Measurements from ENCODE around the gene AP4E1.
"Not testable (repeated sequence)": the region's sequence is repeated elsewhere in the genome, so short reads cannot be mapped to it uniquely, and the experiment has no call there.

The AP4E1 gene

GRCh38 chr15:50944672-50945071 lies 36.2 kb downstream of the AP4E1 start:
- DNase-seq (ENCODE audit: low read depth in 1 of 2, low spot score in 1 of 2), result no peak

- no peak for DNase-seq (ENCODE audit: low read depth in 1 of 2, low spot score in 1 of 2)
Observed at GRCh38 chr15:50945725-50946124, 37.2 kb downstream of the AP4E1 start.

- not testable (repeated sequence) for DNase-seq (ENCODE audit: low read depth in 1 of 2, low spot score in 1 of 2)
Observed at GRCh38 chr15:50950745-50951144, 42.3 kb downstream of the AP4E1 start.

GRCh38 chr15:50953302-50953701 lies 44.8 kb downstream of the AP4E1 start:
- DNase-seq (ENCODE audit: low read depth in 1 of 2, low spot score in 1 of 2), result no peak

GRCh38 chr15:50954837-50955236 lies 46.4 kb downstream of the AP4E1 start:
- DNase-seq (ENCODE audit: low read depth in 1 of 2, low spot score in 1 of 2), result not testable (repeated sequence)

- no peak for DNase-seq (ENCODE audit: low read depth in 1 of 2, low spot score in 1 of 2)
Observed at GRCh38 chr15:50959717-50960116, 51.2 kb downstream of the AP4E1 start.

- DNase-seq (ENCODE audit: low read depth in 1 of 2, low spot score in 1 of 2), result no peak
Observed at GRCh38 chr15:50964075-50964474, 55.6 kb downstream of the AP4E1 start.

GRCh38 chr15:50968353-50968752 lies 59.9 kb downstream of the AP4E1 start:
- no peak for DNase-seq (ENCODE audit: low read depth in 1 of 2, low spot score in 1 of 2)

- DNase-seq (ENCODE audit: low read depth in 1 of 2, low spot score in 1 of 2), result no peak
Observed at GRCh38 chr15:50970524-50970923, 62.0 kb downstream of the AP4E1 start.

- DNase-seq (ENCODE audit: low read depth in 1 of 2, low spot score in 1 of 2), result no peak
Observed at GRCh38 chr15:50971115-50971514, 62.6 kb downstream of the AP4E1 start.

- DNase-seq (ENCODE audit: low read depth in 1 of 2, low spot score in 1 of 2), result no peak
Observed at GRCh38 chr15:50971542-50971941, 63.1 kb downstream of the AP4E1 start.

- no peak for DNase-seq (ENCODE audit: low read depth in 1 of 2, low spot score in 1 of 2)
Observed at GRCh38 chr15:50973605-50974004, 65.1 kb downstream of the AP4E1 start.

GRCh38 chr15:50977162-50977561 lies 68.7 kb downstream of the AP4E1 start:
- DNase-seq (ENCODE audit: low read depth in 1 of 2, low spot score in 1 of 2), result no peak

GRCh38 chr15:50978580-50978979 lies 70.1 kb downstream of the AP4E1 start:
- DNase-seq (ENCODE audit: low read depth in 1 of 2, low spot score in 1 of 2), result no peak

- DNase-seq (ENCODE audit: low read depth in 1 of 2, low spot score in 1 of 2), result no peak
Observed at GRCh38 chr15:50979041-50979440, 70.6 kb downstream of the AP4E1 start.

GRCh38 chr15:50993598-50993997 lies 85.1 kb downstream of the AP4E1 start:
- DNase-seq (ENCODE audit: low read depth in 1 of 2, low spot score in 1 of 2), result no peak

GRCh38 chr15:50996641-50997040 lies 88.2 kb downstream of the AP4E1 start:
- DNase-seq (ENCODE audit: low read depth in 1 of 2, low spot score in 1 of 2), result no peak

GRCh38 chr15:50997371-50998051 lies 89.0 kb downstream of the AP4E1 start:
- DNase-seq (ENCODE audit: low read depth in 1 of 2, low spot score in 1 of 2), result no peak

- DNase-seq (ENCODE audit: low read depth in 1 of 2, low spot score in 1 of 2), result no peak
Observed at GRCh38 chr15:51004103-51004551, 95.6 kb downstream of the AP4E1 start.

- no peak for DNase-seq (ENCODE audit: low read depth in 1 of 2, low spot score in 1 of 2)
Observed at GRCh38 chr15:51006336-51006985, 98.0 kb downstream of the AP4E1 start.

- DNase-seq (ENCODE audit: low read depth in 1 of 2, low spot score in 1 of 2), result no peak
Observed at GRCh38 chr15:51007131-51007666, 98.7 kb downstream of the AP4E1 start.

- no peak for DNase-seq (ENCODE audit: low read depth in 1 of 2, low spot score in 1 of 2)
Observed at GRCh38 chr15:51011212-51011611, 102.7 kb downstream of the AP4E1 start.

GRCh38 chr15:51016615-51017014 lies 108.1 kb downstream of the AP4E1 start:
- DNase-seq (ENCODE audit: low read depth in 1 of 2, low spot score in 1 of 2), result no peak

Data from stimulated activated CD4-positive, alpha-beta T cell treated with anti-CD3 and anti-CD28 coated beads, Interleukin-15, amount 100 ng/mL, for 1 hour (primary cell).